HG03378 (cell line): ENCODE measurements around the gene LCE2A.
"Not testable (repeated sequence)": the region's sequence is repeated elsewhere in the genome, so short reads cannot be mapped to it uniquely, and the experiment has no call there.

Experiments used
- ATAC-seq: cut with Tn5 transposase; IDR thresholded peaks from one replicate; pipeline ENCODE4 v1.9.1; 2021; ENCODE audit warnings: mild to moderate bottlenecking, moderate library complexity; ENCODE audit not compliant: unreplicated experiment

LCE2A gene

GRCh38 chr1:152697701-152698600 is at the start of gene LCE2A:
Gene LCE2A (plus strand): TSS chr1:152698345. CDS start chr1:152698902, 557 bp downstream.
- no peak for ATAC-seq

GRCh38 chr1:152654110-152654509 is 44.0 kb upstream of the LCE2A start:
- ATAC-seq = no peak

GRCh38 chr1:152656459-152656858 is 41.7 kb upstream of the LCE2A start:
- no peak for ATAC-seq

DNA sequence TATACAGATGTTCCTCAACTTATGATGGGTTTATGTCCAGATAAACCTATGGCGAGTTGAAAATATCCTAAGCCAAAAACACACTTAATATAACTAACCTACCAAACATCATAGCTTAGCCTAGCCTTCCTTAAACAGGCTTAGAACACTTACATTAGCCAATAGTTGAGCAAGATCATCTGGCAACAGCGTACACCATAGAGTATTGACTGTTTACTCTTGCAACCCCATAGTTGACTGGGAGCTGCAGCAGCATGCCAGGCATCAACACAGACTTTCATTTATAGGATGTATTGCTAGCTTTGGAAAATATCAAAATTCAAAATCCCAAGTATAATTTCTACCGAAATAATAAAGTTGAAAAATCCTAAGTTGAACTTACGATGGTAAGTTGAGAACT is 40.5 kb upstream of the LCE2A start:
- ATAC-seq = no peak

GRCh38 chr1:152658649-152659048 is 39.5 kb upstream of the LCE2A start:
- no peak for ATAC-seq

GRCh38 chr1:152663098-152663497 is 35.0 kb upstream of the LCE2A start, which contains the start of gene LCE2D:
Gene LCE2D (plus strand): TSS chr1:152663380. CDS start chr1:152664106, 726 bp downstream.
- no peak for ATAC-seq

DNA sequence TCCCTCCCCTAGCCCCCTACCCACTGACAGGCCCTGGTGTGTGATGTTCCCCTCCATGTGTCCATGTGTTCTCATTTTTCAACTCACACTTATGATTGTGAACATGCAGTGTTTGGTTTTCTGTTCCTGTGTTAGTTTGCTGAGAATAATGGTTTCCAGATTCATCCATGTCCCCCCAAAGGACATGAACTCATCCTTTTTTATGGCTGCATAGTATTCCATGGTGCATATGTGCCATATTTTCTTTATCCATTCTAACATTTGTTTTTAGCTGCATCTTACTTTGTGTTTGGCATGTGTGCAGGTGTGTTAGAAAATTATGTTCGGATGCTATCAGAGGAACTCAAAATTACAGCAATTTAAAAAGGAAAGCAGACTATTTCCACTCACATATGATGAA is 32.0 kb upstream of the LCE2A start:
- not testable (repeated sequence) for ATAC-seq

- ATAC-seq = no peak
These were observed 30.5 kb upstream of the LCE2A start for GRCh38 chr1:152667648-152668047.

DNA sequence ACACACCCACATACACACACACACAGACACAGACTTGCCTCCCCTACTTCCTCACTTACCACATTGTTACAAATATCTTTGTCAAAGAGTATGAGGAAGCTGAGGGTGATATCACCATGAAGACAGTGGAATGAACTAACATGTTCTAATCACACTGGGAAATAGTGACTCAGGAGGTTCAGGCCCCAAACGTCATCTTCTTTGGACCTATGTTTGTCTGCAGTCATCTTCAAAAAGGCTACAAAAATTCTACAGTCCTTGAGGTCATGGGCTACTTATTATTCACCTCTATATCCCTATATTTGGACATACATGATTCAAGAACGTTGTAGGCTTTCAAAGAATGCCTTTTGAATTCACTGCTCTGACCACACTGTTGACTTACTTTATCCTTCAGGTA is 25.1 kb upstream of the LCE2A start:
- ATAC-seq = no peak

GRCh38 chr1:152674983-152675382 is 23.2 kb upstream of the LCE2A start, which contains the start of gene LCE2C:
Gene LCE2C (plus strand): TSS chr1:152675279. CDS start chr1:152676016, 737 bp downstream.
- not testable (repeated sequence) for ATAC-seq

DNA sequence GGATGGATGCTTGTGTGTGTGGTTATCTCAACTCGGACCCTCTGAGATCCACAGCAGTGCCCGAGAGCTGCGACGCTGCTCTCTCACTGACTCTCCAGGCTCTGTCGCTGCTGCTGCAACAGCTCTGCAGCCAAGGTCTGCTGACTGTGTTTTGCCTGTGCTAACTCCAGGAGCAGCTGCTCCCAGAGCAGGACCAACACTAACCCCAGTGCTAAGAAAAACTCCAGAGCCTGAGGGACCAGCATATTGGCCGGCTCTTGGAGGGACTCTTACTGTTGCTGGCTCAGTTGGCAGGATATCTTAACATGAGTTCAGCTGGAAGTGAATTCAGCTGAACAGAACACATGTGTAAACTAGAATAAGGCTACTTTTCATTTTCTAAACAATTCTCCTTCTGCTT is 18.7 kb upstream of the LCE2A start:
- ATAC-seq = no peak

DNA sequence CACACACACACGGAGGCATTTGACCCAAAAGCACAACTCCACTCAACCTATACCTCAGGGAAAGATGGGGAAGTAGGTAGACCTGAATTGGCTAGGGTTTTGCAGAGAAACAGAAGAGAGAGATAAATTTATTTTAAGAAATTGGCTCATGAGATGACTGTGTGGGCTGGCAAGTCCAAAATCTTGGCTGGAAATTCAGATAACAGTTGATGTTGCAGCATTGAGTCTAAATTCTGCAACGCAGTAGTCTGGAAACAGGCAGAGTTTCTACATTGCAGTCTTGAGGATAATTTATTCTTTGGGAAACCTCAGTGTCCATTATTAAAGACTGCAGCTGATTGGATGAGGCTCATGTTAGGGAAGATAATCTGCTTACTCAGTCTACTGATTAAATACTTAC is 16.5 kb upstream of the LCE2A start:
- ATAC-seq = no peak

GRCh38 chr1:152683846-152684245 is 14.3 kb upstream of the LCE2A start:
- ATAC-seq = no peak

DNA sequence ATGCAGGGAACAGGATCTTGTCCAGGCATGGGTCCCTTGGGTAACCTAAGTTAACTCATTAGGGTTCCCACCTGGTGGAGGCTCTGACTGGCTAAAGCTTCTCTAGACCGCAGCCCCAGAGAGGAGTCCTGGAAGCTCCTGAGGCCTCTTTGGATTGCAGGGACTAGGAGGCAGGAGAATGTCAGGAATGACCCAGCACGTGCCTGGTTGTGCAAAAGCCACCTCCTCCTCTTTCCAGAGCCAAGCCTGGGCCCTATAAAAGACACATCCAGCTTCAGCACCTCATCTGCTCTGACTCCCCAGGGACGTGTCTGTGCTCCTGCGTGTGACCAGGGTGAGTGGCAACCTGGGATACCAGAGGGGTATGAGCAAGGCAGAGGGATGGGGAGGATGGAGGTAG is 12.3 kb upstream of the LCE2A start, which contains the start of gene LCE2B:
Gene LCE2B, plus strand, starts transcription at position 301 of the 400 bp plus-strand sequence. CDS start 721 bp downstream, outside the sequence.
- ATAC-seq = not testable (repeated sequence)

DNA sequence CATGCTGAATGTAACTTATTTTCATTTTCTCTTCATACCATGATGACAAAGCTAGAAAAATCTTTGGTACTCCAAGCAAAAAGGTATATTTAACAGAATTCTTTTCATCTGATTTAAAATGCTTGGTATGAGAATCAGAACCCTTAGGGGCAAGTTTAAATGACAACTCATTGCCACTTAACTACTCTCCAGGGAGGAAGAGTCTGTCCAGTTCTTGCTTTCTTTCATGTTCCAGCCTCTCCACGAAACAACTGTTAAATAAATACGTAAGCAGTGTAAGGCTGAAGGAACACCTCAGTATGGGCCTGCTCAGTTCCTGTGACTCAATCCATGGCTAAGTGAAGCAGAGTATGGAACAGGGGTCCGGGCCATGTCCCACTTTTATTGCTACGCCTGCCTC is 1.6 kb downstream of the LCE2A start:
- no peak for ATAC-seq

GRCh38 chr1:152707860-152708259 is 9.7 kb downstream of the LCE2A start, which contains the start of gene LCE4A:
Gene LCE4A (plus strand): TSS chr1:152708160. CDS start chr1:152709076, 916 bp downstream.
- ATAC-seq = no peak

GRCh38 chr1:152718238-152718637 is 20.1 kb downstream of the LCE2A start:
- no peak for ATAC-seq

GRCh38 chr1:152725261-152725660 is 27.1 kb downstream of the LCE2A start:
- no peak for ATAC-seq

- no peak for ATAC-seq
These were observed 30.8 kb downstream of the LCE2A start for GRCh38 chr1:152728986-152729385.

DNA sequence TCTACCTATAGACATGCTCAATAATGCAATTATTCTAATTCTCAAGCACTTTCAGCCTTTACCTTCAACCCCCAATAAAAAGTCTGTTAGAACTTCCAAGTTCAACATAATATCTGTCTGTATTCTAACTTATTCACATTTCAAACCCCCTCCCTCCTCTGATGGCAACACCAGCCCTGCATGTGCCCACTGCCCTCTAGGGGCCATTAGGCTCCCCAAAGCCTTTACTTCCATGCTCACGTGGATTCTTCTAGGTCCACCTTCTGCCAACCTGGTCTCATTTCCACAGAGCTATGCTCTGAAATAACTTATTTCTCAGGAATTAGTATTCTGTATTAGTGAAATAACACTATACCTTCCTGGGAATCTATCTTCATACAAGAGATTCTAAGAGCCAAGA is 37.5 kb downstream of the LCE2A start:
- no peak for ATAC-seq

DNA sequence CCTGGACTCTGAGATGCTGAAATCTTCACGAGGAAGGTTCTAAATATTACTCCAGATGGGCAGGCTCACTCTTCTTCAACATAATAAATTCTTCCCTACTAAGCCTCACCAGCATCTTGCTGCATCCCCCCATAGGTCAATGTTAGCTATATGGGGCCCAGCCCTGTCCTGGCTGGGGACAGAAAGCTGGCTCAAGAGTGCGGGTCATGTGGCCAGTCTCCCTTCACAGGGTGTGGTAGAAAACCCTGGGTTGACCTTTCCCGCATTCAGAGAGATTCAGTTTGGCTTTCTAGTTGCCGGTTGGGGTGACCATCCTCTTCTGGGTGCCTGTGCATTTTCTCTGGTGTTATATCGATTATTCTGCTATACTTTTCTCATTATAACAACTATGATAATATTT is 39.9 kb downstream of the LCE2A start:
- no peak for ATAC-seq

GRCh38 chr1:152739841-152740240 is 41.7 kb downstream of the LCE2A start:
- no peak for ATAC-seq
